Lower lobe of right lung (tissue), 2 donors: ENCODE data around the gene BRPF1. TPM values are rescaled to one million over a fixed set of nuclear protein-coding genes. Genes with fewer than 3 reads are reported as not detected.

Source experiments
- ATAC-seq, 2 donors: fragments of 200-7000 bp; cut with Tn5 transposase; one replicate each; pipeline ENCODE4 v1.9.1; 2020 to 2022; ENCODE audit warnings: mild to moderate bottlenecking in 2 of 2, moderate library complexity in 2 of 2
- DNase-seq: peaks from one replicate; pipeline ENCODE4 v3.0.0-alpha.2; 2020
- H3K27ac ChIP-seq: fragments of 200-600 bp; one replicate; pipeline ENCODE4 v1.8.0; 2022
- H3K27me3 ChIP-seq: fragments of 200-600 bp; one replicate; pipeline ENCODE4 v1.8.0; 2022; ENCODE audit warnings: low read depth
- H3K36me3 ChIP-seq: fragments of 200-600 bp; one replicate; pipeline ENCODE4 v1.8.0; 2022; ENCODE audit warnings: mild to moderate bottlenecking
- H3K4me1 ChIP-seq: fragments of 200-600 bp; one replicate; pipeline ENCODE4 v1.8.0; 2022
- H3K4me3 ChIP-seq: fragments of 200-600 bp; one replicate; pipeline ENCODE4 v1.8.0; 2022; ENCODE audit warnings: mild to moderate bottlenecking
- H3K9me3 ChIP-seq: fragments of 200-600 bp; one replicate; pipeline ENCODE4 v1.8.0; 2022
- CTCF ChIP-seq: fragments of 200-600 bp; IDR thresholded peaks from one replicate; pipeline ENCODE4 v1.8.0; 2022; ENCODE audit warnings: antibody characterized with exemption, mild to moderate bottlenecking
- intact Hi-C: fragments of 100-400 bp; cut with DNase I; formaldehyde crosslinking; loops from one replicate; pipeline ENCODE4 v1.11.0; 2022
- long read RNA-seq: library from polyadenylated mRNA; unstranded; transcript quantifications from one replicate; pipeline ENCODE4 v2.0.0, GENCODE V29; 2021
- total RNA-seq: library from RNA; stranded (reverse); fragmentation: NEBNext Ultra II Directional; extraction: Animal tissue kit (Norgen Biotek cat#: 25700); gene quantifications from one replicate; pipeline ENCODE4 v1.2.1, GENCODE V29; 2021
- donor health status: DM: no; HTN: yes; CAD: no; lungs with severe emphysema.

The BRPF1 gene
- total RNA-seq: 22.3 TPM
- long read RNA-seq, full-length matches to known transcripts: 3 of 17 reads
- long read RNA-seq, partial matches to known transcripts: 5 of 17 reads
- long read RNA-seq, other reads (novel, unspliced or antisense): 9 of 17 reads

GRCh38 chr3:9731206-9732079 is at the start of gene BRPF1:
BRPF1 (plus strand) TSS chr3:9731735; CDS start chr3:9734141, 2,406 bp downstream.
- peak; percentile 100 for DNase-seq
- peak within 1 kb of the TSS; percentile 100 for H3K4me3 ChIP-seq
- no peaks in the 10 kb centered on the region for H3K27me3 ChIP-seq
- H3K4me1 ChIP-seq: peaks cover 39% of the 10 kb centered on the region
- peaks cover 25% of the 10 kb centered on the region for H3K36me3 ChIP-seq
- H3K27ac ChIP-seq: peak within 1 kb of the TSS; percentile 99
- no peaks in the 10 kb centered on the region for H3K9me3 ChIP-seq
- intact Hi-C loops: no loop called here
- peak; percentile 98 to 99 for ATAC-seq
- peak; percentile 16 for TF ChIP-seq CTCF

- peaks cover 100% of the 10 kb centered on the region for H3K36me3 ChIP-seq
- ATAC-seq (peak; percentile 53 to 82), DNase-seq (no peak)
- H3K4me1 ChIP-seq: no peaks in the 10 kb centered on the region
- no peaks in the 10 kb centered on the region for H3K9me3 ChIP-seq
- no peak overlapping the region for H3K4me3 ChIP-seq
- intact Hi-C loops: no loop called here
- no peaks in the 10 kb centered on the region for H3K27me3 ChIP-seq
- TF ChIP-seq CTCF: no peak
- H3K27ac ChIP-seq: no peak overlapping the region
Observed at GRCh38 chr3:9682096-9682495, 49.4 kb upstream of the BRPF1 start.

GRCh38 chr3:9683426-9683825 is 48.1 kb upstream of the BRPF1 start:
- intact Hi-C loops: no loop called here
- Histone ChIP-seq H3K4me1 (no peaks in the 10 kb centered on the region), H3K27ac (no peak overlapping the region), H3K36me3 (peaks cover 100% of the 10 kb centered on the region), H3K9me3 (no peaks in the 10 kb centered on the region), H3K4me3 (no peak overlapping the region), H3K27me3 (no peaks in the 10 kb centered on the region)
- DNase-seq (no peak), ATAC-seq (no peak)
- TF ChIP-seq CTCF: no peak

GRCh38 chr3:9685216-9686049 is 46.1 kb upstream of the BRPF1 start:
- intact Hi-C loops: no loop called here
- no peak for TF ChIP-seq CTCF

GRCh38 chr3:9686050-9686550 is 45.4 kb upstream of the BRPF1 start:
- H3K4me3 ChIP-seq: no peak overlapping the region
- ATAC-seq (no peak), DNase-seq (no peak)
- H3K36me3 ChIP-seq: peaks cover 100% of the 10 kb centered on the region
- intact Hi-C loops: no loop called here
- H3K9me3 ChIP-seq: no peaks in the 10 kb centered on the region
- no peaks in the 10 kb centered on the region for H3K4me1 ChIP-seq
- no peaks in the 10 kb centered on the region for H3K27me3 ChIP-seq
- TF ChIP-seq CTCF: no peak
- no peak overlapping the region for H3K27ac ChIP-seq

More at GRCh38 chr3:9685216-9686049, 46.1 kb upstream of the BRPF1 start:
- no peaks in the 10 kb centered on the region for H3K27me3 ChIP-seq
- H3K4me3 ChIP-seq: no peak overlapping the region
- H3K27ac ChIP-seq: no peak overlapping the region
- no peaks in the 10 kb centered on the region for H3K9me3 ChIP-seq
- ATAC-seq (no peak), DNase-seq (no peak)
- H3K36me3 ChIP-seq: peaks cover 100% of the 10 kb centered on the region
- H3K4me1 ChIP-seq: no peaks in the 10 kb centered on the region
